ENCODE measurements around the gene GATD1. TPM values are rescaled to one million over a fixed set of nuclear protein-coding genes. Genes with fewer than 3 reads are reported as not detected.

GATD1 gene
- total RNA-seq, 1 donor from 2014 or later = 52.3 TPM

DNA sequence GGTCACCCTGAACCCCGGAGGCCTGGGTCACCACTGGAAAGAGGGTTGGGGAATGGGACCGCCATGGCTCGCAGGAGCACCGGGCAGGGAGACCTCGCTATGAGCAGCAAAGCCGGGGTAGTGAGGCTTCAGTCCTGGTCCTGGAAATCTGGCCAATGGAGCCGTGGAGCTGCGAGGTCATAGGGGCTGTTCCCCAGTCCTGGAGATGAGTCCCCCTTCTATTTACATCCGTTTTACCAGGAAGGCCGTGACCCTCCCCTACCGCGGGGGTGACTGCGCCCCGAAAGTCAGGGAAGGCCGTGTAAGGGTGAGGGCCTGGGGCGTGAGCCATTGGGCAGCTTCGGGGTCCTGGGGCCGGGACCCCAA is 27.3 kb upstream of the GATD1 start:
- DNase-seq (ENCODE audit: low spot score) = no peak
- no peaks in the 10 kb centered on the region for H3K27me3 Mint-ChIP-seq (ENCODE audit: low read depth)
- TF ChIP-seq, protein P1, sequence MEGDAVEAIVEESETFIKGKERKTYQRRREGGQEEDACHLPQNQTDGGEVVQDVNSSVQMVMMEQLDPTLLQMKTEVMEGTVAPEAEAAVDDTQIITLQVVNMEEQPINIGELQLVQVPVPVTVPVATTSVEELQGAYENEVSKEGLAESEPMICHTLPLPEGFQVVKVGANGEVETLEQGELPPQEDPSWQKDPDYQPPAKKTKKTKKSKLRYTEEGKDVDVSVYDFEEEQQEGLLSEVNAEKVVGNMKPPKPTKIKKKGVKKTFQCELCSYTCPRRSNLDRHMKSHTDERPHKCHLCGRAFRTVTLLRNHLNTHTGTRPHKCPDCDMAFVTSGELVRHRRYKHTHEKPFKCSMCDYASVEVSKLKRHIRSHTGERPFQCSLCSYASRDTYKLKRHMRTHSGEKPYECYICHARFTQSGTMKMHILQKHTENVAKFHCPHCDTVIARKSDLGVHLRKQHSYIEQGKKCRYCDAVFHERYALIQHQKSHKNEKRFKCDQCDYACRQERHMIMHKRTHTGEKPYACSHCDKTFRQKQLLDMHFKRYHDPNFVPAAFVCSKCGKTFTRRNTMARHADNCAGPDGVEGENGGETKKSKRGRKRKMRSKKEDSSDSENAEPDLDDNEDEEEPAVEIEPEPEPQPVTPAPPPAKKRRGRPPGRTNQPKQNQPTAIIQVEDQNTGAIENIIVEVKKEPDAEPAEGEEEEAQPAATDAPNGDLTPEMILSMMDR (IDR thresholded peaks at IDR 0.05) = no peak
- H3K4me3 Mint-ChIP-seq (ENCODE audit: unreplicated experiment) = peak overlapping the region; percentile 70
- peaks cover 26% of the 10 kb centered on the region for H3K4me1 Mint-ChIP-seq (ENCODE audit: low read depth)
- no peak overlapping the region for H3K27ac Mint-ChIP-seq (ENCODE audit: unreplicated experiment)
- H3K9me3 Mint-ChIP-seq (ENCODE audit: low read depth) = no peaks in the 10 kb centered on the region
- peaks cover 2% of the 10 kb centered on the region for H3K36me3 Mint-ChIP-seq (ENCODE audit: low read depth)

DNA sequence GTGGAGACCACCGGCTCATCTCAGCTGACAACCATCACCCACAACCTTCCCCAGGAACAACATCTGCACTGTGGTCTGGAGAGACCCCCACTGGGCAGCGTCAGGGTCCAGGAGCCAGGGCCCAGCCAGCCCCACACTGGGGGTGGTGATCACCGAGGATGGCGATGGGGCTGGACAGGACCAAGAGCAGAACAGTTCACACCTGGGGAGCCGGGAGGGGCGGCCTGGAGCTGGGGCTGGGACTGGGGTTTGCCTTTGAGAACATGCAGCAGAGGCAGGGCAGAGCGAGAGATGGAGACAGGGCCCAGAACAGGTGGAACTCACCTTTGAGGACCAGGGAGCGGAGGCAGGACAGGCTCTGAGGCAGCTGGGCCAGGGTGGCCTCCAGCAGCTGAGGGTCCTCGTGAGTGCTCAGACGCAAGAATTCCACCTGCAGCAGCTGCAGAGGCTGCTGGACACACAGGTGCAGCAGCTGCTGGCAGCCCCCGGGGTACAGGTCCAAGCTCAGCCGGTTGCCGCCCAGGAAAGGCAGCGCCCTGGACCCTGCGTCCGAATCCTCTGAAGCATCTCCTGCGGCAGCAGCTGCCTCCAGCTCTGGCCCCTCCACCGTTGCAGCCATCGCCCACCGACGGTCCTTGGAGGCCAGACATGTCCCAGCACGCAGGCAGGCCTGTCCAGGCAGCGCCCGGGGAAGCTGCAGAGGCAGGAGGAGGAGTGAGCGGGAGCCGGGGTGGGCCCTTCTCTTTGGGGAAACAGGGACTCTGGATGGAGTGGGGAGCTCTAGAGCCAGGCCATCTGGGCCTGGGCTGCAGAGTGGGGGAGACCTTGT is 26.7 kb upstream of the GATD1 start:
- Mint-ChIP-seq H3K27ac (ENCODE audit: unreplicated experiment) (no peak overlapping the region), H3K4me3 (ENCODE audit: unreplicated experiment) (peak overlapping the region; percentile 70), H3K4me1 (ENCODE audit: low read depth) (peaks cover 25% of the 10 kb centered on the region), H3K36me3 (ENCODE audit: low read depth) (peaks cover 2% of the 10 kb centered on the region), H3K27me3 (ENCODE audit: low read depth) (no peaks in the 10 kb centered on the region), H3K9me3 (ENCODE audit: low read depth) (no peaks in the 10 kb centered on the region)
- no peak for DNase-seq (ENCODE audit: low spot score)
- TF ChIP-seq, protein P1 (IDR thresholded peaks at IDR 0.05) = no peak

DNA sequence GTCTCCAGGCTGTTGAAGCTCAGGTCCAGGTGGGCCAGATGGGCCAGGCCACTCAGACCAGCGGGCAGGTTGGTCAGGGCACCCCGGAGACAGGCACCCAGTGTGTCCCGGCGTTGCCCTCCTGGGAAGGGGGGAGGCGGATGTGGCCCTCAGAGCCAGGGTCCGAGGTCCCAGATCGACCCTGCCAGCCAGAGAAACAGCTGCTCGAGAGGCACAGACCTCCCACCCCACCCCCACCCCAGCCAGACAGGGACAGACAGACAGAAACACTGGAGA is 26.1 kb upstream of the GATD1 start:
- H3K4me3 Mint-ChIP-seq (ENCODE audit: unreplicated experiment) = no peak overlapping the region
- no peaks in the 10 kb centered on the region for H3K9me3 Mint-ChIP-seq (ENCODE audit: low read depth)

DNA sequence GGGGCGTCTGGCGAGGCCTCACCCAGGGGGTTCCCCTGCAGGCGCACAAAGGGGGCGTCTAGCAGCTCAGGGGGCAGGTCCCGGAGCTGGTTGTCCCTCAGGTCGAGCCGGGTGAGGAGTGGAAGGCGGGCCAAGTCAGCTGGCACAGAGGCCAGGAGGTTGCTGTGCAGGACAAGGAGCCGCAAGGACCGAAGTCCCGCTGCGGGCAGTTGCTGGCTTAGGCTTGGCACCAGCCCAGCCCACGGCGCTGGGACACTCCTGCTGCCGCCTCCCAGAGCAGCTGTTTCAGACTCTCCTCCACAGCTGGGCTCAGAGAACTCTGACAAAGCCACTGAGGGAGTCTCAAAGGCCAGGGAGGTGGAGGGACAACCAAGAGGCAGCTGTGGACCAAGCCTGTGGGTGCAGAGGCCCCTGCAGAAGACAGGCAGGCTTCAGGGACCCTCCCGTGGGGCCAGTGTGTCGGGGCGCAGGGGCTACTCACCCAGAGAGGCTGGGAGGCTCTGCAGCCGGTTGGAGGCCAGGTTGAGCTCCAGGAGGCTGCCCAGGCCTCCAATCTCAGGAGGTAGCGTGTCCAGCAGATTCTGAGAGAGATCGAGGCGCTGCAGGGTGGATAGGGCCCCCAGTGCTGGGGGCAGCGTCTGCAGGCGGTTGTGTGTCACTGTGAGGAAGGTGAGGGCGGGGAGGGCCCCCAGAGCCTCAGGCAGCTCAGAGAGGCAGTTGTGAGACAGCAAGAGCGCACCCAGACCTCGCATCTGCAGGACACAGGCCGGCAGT is 25.6 kb upstream of the GATD1 start:
- H3K27ac Mint-ChIP-seq (ENCODE audit: unreplicated experiment) = no peak overlapping the region
- DNase-seq (ENCODE audit: low spot score) = no peak
- H3K4me1 Mint-ChIP-seq (ENCODE audit: low read depth) = peaks cover 17% of the 10 kb centered on the region
- TF ChIP-seq, protein P1 (IDR thresholded peaks at IDR 0.05) = no peak
- peaks cover 2% of the 10 kb centered on the region for H3K36me3 Mint-ChIP-seq (ENCODE audit: low read depth)
- no peaks in the 10 kb centered on the region for H3K9me3 Mint-ChIP-seq (ENCODE audit: low read depth)
- H3K27me3 Mint-ChIP-seq (ENCODE audit: low read depth) = no peaks in the 10 kb centered on the region
- no peak overlapping the region for H3K4me3 Mint-ChIP-seq (ENCODE audit: unreplicated experiment)

More for the DNA sequence above, 26.1 kb upstream of the GATD1 start:
- H3K36me3 Mint-ChIP-seq (ENCODE audit: low read depth) = peaks cover 2% of the 10 kb centered on the region
- H3K27ac Mint-ChIP-seq (ENCODE audit: unreplicated experiment) = no peak overlapping the region
- H3K4me1 Mint-ChIP-seq (ENCODE audit: low read depth) = peaks cover 19% of the 10 kb centered on the region
- H3K27me3 Mint-ChIP-seq (ENCODE audit: low read depth) = no peaks in the 10 kb centered on the region
- DNase-seq (ENCODE audit: low spot score) = no peak
- TF ChIP-seq, protein P1 (IDR thresholded peaks at IDR 0.05) = no peak

DNA sequence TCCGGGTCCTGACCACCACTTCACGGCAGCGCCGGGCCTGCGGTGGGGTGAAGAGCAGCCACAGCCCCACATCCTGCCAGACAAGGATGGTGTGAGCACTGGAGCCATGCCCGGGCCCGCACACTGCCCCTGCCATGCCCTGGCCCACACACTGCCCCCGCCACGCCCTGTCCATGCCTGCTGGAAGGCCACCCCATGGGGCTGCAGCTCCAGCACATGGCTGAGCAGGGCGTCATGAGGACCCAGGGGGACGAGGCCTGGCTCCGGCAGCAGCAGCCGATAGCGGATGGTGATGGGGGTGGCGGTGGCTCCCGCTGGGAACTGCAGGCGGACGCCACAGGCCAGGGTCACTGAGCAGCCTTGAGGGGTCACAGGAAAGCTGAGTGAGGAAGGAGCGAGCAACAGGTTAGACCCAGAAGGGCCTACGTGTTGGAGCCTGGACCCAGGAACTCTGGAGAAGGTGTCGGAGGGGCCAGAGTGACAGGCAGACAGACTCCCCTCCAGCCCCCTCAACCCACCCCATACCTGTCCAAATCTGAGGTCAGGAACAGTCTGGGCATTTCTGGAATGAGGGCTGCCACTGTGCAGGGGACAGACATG is 24.8 kb upstream of the GATD1 start:
- Mint-ChIP-seq H3K9me3 (ENCODE audit: low read depth) (no peaks in the 10 kb centered on the region), H3K27me3 (ENCODE audit: low read depth) (no peaks in the 10 kb centered on the region), H3K4me3 (ENCODE audit: unreplicated experiment) (no peak overlapping the region), H3K27ac (ENCODE audit: unreplicated experiment) (no peak overlapping the region), H3K4me1 (ENCODE audit: low read depth) (peaks cover 15% of the 10 kb centered on the region), H3K36me3 (ENCODE audit: low read depth) (peaks cover 2% of the 10 kb centered on the region)
- DNase-seq (ENCODE audit: low spot score) = no peak
- TF ChIP-seq, protein P1 (IDR thresholded peaks at IDR 0.05) = no peak

Data from chondrocyte (in vitro differentiated cells).